ENCODE measurements around the gene POU6F2.

Gene POU6F2

DNA sequence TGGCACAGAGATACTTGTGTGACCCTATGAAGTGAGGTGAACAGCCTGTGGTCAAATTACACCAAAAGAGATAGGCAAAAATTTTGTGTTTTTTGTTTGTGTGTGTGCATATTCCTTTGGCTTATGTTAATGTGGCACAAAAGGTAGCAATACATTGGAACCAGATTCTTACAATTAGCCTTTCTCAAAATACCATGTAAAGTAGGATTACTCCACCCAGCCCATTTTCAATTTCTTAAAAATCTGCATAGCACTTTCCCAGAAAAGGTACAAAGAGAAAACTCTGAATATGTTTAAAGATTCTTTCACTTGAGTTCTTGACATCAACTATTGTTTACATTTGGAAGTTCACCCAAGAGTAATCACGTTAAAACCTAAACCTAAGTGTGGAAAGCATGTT lies 431.2 kb downstream of the POU6F2 start:
- DNase-seq: no peak

DNA sequence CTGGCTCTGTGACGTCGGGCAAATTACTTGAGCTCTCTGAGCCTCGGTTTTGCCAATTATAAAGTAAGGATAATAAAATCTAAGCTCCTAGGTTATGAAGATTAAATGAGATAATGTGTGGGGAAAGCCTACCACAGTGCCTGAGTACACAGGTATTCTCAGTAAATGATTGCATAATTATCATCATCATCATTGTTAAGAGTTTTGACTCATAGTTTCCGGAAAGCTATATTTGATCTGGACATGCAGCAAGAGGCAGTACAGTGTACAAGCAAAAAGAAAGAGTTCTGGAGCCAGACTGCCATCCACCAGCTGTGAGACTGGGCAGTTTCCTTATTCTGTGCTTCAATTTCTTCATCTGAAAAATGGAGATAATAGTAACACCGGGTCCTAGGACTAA lies 432.9 kb downstream of the POU6F2 start:
- DNase-seq: no peak

DNA sequence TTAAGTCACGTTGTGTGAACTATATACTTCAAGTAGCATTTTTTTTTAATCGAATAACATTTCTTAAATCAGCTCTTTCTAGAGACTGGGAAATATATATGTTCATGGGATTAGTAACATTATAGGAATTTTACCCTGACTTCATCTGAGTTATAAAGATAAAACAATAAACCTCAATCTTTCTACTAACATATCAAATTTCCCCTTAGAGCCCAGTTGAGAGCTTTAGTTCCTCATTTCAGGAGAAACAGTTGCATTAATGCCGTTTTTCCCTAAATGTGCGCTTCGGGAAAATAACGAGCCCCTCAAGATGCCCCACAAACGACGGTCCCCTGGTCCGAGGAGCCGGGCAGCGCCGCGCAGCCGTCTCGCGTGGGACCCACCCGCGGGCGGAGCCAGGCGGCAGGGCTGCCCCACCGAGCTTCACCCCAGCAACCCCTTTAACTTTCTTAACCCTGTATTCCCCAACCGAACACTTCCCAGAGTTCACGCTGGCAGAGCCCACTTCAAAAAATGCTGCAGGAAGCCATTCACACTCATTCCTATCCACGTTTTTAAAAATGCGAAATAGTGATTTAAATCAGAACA lies 436.0 kb downstream of the POU6F2 start:
- DNase-seq: no peak

DNA sequence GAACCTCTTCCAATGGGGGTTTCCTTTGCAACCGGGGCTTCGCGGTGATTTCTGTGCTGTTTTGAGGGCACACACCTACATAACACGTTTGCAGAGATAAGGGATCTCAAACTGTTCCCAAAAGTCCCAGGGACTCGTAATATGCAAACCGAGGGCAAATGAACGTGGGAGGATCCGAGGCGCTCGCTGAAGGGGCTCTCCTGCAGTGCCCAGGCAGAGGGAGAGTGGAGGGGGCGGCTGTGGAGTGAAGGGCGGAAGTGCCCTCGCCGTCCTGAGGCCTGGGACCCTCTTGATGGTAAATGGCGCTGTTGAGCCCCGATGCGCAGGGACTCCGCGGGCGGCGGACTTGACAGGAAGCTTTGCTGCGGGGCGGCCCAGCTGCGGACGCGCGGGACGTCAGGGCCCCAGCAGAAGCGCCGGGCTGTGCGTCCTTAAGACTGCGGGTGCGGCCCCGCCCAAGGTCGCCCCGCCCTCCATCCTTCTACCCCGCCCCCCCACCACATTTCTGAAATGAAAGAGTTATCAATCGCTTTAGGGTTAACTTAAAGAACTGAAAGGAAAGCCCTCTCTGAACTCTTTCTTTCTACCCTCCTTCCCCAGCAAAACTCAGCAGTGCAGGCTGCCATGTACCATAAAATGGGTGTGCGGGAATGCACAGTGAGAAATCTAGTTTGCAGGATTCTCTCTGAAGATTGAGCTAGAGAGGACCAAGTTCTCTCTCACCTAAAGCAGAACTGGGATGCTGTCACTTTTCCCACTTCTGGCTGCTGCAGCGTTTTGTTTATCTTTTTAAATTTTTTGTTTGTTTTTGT lies 436.7 kb downstream of the POU6F2 start:
- peak; percentile 48 to 66 for DNase-seq

DNA sequence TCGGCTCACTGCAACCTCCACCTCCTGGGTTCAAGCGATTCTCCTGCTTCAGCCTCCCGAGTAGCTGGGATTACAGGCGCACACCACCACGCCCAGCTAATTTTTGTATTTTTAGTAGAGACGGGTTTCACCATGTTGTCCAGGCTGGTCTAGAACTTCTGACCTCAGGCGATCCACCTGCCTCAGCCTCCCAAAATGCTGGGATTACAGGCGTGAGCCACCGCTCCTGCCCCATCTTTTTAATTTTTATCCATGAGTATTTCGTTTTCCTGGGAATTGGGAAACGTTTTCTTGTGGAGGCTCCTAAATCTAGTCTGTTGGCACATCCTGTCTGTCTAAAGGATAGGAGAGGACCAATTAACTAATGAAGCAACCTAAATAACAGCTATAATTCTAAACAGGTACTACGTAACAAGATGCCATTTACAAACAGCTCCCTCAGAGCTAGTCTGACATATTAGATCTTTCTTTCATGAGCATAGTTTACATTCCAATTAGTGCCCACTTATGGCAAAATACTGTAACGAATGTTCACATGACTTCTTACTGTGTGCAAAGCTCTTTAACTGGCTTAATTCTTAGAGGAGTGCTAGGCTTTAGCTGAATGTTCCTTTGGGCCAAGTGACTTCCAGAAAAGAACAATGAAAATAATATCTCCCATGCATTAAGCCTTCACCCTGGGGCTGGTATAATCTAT lies 437.5 kb downstream of the POU6F2 start:
- peak in 1 of 2 experiments; percentile 7 for DNase-seq

DNA sequence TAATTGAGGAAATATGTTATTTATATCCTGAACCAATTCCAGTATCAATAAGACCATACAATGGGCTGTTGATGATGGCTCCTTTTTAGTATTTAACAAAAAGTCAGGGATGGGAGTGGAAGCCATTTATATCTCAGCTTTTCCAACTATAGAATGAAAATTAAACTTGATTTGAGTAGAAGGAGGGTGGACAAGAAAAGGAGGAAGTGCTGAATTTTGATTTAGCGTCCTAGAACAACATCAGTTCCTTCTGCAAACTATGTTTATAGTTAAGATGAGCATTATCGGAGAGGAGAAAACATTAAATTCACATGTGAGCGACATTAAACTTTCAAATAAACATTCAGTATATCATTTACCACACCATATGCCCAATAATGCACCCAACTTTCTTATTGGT lies 439.2 kb downstream of the POU6F2 start:
- no peak for DNase-seq

DNA sequence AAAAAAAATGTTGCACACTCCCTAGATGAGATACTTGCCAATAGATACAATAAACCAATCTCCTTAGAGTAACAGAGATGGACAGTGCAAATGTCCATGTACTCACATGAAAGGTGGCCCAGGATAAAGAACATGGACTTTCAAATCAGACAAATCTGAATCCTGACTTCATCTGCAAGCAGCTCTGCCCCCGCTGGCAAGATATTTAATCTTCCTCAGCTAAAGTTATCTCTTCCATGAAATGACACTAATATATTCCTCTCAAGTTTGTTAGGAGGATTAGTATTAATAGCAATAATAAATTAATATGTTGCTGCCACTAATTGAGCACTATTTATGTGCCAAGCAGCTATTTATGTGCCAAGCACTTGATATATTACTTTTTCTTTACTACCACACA lies 439.9 kb downstream of the POU6F2 start:
- DNase-seq: no peak

DNA sequence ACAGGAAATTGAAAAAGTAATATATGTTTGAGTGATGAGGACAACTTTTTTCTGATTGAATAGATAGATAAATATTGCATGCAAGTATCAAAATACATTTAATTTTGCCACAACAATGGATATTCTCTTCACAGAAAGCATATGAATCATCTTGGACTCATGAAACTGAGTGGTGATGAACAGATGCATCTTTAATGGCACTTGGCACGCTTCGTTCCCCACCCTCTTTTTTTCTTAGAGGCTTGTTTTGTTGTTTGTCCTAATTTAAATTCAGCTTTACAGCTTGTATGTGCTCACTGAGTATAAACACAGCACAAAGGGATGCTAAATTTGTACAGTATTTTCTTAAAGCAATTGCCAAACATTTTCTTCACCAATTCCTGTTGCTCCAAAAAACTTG lies 443.5 kb downstream of the POU6F2 start:
- no peak for DNase-seq

DNA sequence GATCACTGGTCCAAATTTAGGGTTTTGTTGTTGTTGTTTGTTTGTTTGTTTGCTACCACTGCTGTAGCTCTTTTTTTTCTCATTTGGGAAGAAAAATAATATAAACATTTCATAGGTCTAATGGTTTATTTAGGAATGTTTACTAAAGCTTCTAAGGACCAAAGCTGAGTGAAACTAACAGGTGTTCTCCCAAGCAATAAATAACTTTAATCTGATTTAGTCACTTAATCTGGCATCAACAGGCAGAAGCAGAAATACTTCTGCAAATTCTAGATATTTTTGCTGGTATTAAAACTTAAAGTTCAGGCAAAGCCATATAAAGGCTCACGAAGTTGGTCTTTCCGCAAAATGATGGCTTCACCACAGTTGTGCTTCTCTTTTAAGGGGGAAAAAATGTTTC lies 444.0 kb downstream of the POU6F2 start:
- DNase-seq: no peak

DNA sequence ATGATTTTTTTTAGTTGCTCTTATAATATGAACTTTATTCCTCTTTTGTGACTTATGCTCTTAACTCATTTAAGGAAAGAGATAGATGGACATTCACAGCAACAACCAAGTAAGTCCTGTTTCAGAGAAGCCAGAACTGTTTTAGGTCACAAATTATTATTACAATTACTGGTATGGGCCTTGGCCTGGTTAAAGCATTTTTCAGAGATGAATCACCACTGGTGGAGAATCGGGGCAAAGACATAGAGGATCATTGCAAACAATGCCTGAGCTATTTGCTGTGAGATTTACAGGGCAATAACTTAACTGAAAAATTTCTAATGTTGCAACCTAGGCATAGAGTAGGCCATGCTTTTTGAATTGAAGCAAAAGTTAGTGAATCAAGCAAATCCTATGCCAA lies 450.5 kb downstream of the POU6F2 start:
- no peak for DNase-seq

DNA sequence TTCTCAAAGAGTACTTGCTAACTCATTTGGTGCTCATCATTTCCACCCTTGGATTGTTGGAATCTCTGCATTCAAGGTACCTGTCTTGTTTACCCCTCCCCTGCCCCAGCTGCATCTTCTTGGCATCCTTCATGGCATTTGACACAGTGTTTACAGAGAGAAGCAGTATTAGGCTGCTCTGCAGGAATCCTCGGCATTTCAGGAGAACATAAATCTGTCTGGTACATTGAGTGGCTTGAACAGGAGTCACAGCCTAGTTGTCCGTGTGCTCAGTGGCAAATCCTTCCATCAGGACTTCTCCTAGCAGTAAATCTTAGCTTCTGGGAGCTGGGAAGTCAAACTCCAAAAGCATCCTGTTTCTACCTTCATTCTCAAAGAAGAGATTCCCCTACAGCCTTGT lies 451.7 kb downstream of the POU6F2 start:
- no peak for DNase-seq

DNA sequence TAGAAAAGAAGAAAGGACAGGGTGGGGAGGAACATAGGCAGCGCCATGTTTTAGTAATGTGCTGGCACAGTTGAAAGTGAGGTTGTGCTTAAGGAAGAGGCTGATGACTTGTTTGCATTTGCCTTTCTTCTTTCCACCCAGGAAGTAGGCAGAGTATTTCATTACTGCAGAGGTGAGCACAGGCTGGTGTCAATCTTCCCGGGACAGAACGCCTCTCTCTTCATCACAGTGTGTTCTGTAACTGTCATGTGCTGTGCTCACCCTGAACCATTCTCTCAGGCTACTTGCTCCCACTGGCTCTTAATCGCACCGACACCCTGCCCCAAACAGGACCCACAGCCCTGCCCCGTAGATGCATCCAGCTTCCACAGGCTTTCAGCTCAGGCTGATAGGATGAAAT lies 452.7 kb downstream of the POU6F2 start:
- DNase-seq: no peak

DNA sequence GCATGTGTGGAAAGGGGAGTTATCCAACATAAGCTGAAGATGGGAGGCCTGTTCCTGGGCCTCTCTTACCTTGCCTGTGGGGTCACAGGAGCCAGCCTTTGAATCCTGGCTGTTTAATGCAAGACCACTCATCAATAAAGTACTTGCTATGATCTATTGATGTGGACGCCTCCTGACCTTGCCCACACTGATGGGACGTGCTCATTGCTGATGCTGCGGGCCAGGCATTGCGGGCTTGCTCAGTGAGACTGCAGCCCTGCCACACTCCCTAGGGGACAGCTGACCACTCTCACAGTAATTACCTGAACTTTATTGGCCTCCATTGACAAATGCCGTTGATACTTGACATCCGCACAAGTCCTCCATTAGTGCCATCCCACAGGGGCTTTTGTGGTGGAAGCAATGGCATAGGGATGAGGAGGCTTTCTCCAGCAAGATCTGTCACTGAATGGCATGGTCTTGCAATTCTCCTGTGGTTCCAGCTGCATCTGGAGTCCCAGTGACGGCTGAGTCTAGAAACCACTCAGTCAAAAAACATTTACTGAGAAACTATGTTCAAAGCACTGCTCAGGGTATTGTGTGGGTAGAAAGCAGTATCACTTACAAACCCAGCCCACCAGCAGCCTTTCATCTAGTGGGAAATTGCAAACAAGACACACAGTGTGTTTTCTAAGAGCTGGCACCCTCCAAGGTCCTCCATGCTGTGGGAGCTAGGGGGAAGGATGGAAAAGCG lies 453.4 kb downstream of the POU6F2 start:
- no peak for DNase-seq

DNA sequence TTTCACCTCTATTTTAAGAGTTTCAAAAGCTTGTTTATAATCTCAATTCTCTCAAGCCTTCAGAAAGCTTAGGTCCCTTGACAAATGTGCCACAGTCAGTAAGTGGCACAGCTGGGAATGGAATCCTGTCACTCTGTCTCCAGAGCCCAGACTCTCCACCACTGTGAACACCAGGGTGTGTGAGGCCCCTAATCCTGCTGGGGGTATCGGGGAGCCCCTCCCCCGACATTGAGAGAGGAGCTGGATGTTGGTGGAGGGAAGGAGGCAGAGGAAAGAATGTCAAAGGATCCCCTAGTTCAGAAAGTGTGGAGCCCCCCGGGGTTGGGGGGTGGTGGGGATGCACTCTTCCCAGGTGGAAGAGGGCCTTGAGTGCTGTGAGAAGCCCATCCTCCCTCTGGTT lies 454.7 kb downstream of the POU6F2 start:
- DNase-seq: no peak

DNA sequence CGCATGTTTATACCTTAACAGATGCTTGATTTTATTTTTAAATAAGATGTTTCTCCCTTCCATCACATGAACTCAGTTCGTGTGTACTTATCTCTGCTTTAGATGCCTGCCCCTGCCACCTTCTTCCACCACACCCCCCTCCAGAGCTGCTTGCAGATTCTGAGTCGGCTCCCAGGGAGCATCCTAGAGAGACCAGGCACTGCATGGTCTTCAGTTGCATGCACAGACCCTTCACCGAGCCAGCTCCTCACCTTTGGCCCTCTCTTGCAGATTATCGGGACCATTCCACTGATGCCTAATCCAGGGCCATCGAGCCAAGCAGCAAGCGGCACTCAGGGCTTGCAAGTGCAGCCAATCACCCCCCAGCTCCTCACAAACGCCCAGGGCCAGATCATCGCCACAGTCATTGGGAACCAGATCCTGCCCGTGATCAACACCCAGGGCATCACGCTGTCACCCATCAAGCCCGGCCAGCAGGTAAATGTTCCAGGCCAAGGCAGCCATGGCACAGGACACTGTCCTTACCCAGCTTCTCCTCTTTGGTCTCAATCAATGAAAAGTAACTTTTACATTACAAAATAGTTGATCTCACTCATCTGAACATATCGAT lies 455.2 kb downstream of the POU6F2 start:
- DNase-seq: no peak

DNA sequence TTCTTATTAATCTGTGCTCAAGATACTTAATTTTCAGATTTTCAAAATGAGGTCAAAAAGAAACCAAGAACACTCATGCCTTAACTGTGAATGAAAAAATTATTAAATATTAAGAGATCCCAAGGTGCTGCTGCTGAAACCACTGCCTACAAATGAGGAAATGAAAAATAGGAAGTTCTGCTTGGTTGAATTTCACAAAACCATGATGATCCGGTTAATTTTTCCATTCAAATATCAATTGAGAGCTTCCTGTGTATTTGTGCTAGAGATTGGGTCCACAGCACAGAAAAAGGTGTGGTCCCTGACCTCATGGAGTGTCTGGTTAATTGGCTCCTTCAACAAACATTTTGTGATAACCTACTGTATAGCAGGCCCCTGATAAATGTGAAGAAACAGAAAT lies 455.8 kb downstream of the POU6F2 start:
- DNase-seq: no peak

DNA sequence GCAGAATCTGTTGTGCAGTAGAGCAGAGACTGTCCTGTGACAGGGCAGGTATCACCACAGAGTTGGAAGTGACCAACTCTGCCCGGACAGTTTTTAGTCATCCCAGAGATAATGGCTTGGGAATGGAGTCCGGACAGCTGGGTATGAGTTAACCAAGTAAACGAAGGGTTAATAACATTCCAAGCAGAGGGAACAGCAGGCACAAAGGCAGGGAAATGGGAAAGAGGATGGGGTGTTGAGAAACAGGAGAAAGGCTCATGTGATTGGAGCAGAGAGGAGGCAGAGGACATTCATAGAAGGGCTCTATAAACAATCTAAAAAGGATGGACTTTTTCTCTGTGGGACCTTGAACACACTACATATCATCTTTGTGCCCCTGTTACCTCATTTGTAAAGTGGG lies 456.3 kb downstream of the POU6F2 start:
- no peak for DNase-seq

DNA sequence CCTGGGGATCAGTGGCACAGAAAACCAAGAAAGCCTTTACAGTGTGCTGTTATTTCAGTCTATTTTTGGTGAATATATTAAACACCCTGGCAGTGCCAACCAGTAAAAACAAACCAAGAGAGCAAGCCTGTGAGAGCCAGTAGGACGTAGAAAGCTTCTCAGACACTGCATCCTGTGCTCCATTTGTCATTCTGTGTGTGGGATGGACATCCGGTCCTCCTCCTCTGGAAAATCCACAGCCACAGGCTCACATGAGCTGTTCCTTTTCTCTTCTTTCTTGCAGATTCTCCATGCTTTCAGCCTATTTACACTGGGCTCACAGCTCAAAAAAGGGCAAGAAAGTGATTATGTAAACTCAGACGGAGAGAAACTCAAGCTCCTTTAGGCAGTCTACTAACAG lies 468.8 kb downstream of the POU6F2 start:
- DNase-seq: no peak

DNA sequence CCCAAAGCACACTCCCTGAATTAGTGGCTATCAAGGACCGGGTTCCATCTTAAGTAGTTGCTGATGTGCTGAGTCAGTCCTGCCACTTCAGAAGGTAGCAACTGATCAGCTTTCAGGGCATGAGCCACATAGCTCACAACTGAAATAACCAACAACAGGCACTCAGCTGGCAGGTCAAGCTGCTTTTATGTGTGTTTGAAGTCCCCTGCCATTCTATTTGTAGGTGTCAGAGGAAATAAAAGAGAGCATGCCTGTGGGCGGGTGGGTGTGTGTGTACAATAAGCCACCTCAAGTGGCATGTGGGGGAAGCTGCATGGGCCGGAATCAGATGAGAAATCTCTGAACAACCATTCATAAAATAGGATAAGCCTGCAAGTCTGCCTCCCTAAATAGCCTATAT lies 474.2 kb downstream of the POU6F2 start:
- no peak for DNase-seq

DNA sequence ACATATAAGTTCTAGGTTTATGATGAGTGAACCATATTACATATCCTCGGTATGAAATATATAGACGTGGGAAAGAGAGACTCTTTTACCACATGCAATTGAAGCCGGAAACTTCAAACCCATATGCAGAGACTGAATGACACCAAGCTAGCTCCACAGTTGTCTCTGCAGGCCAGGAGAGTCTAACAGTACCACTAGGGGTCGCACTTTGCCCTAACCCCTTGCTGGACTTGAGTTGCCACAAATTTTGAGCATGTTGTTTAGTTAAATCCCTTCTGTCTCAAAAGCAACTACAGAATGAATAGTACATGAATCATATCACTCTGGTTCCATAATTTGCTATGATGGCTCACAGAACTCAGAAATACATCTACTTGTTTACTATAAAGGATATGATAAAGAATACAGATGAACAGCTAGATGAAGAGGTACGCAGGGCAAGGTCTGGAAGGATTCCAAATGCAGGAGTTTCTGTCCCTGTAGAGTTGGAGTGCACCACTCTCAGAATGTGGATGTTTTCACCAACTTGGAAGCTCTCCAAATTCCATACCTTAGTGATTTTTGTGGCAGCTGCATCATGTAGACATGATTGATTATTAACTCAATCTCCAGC lies 476.1 kb downstream of the POU6F2 start:
- DNase-seq: peak in 1 of 2 experiments; percentile 40

DNA sequence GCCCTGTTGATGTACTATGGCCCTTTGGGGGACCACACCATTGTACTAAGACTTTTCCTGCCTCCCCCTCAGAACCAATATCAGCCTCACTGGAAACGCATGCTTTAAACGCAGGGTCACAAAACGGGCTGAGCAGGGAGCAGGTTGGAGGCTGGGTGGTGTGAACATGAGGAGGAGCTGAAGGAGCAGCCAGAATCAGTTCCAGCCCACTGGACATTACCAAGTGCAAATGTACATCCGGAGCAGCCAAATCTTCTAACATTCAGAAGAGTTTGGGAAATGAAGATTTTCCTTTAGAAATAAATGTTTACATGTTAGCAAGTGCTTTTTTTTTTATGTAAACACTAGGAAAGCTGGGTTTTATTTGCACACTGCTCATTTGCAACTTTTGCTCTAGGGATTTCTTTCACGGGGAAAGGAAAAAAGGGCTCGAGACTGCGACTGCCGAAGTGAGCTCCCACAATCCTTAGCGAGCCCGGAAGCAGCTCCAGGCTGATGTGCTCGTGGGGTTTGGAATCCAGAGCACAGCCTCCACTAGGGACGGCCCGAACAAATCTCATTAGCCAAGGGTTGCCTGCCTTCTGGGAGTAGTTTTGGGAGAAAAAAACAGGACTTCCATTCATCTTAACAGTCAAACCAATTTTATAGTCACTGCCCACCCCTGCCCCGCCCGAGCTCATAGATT lies 480.5 kb downstream of the POU6F2 start:
- DNase-seq: no peak

DNA sequence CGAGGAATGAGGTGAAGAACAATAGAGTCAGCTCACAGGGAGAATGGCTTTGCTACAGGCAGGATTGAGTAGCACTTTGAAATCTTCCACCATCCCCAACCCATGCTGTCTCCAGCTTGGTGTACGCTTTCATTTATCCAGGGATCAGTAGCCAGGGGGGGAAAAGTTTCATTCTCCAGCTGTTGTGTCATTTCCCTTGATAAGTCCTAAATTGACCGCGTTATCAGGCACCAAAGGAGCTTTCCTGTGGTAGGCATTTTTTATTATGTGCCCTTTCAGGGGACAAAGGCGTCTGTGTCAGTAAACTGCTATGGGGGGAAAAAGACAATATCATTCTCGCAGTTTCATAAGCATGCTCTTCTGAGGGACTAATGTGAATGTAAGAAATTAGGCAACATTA lies 481.9 kb downstream of the POU6F2 start:
- no peak for DNase-seq
